Kasumi-1 (cell line): ENCODE data around the gene GLIS1.

ENCODE experiments used
- DNase-seq, 2 experiments: peaks; one replicate each; lab custom pipeline; 2025; lab: John Stamatoyannopoulos, UW

The GLIS1 gene

DNA sequence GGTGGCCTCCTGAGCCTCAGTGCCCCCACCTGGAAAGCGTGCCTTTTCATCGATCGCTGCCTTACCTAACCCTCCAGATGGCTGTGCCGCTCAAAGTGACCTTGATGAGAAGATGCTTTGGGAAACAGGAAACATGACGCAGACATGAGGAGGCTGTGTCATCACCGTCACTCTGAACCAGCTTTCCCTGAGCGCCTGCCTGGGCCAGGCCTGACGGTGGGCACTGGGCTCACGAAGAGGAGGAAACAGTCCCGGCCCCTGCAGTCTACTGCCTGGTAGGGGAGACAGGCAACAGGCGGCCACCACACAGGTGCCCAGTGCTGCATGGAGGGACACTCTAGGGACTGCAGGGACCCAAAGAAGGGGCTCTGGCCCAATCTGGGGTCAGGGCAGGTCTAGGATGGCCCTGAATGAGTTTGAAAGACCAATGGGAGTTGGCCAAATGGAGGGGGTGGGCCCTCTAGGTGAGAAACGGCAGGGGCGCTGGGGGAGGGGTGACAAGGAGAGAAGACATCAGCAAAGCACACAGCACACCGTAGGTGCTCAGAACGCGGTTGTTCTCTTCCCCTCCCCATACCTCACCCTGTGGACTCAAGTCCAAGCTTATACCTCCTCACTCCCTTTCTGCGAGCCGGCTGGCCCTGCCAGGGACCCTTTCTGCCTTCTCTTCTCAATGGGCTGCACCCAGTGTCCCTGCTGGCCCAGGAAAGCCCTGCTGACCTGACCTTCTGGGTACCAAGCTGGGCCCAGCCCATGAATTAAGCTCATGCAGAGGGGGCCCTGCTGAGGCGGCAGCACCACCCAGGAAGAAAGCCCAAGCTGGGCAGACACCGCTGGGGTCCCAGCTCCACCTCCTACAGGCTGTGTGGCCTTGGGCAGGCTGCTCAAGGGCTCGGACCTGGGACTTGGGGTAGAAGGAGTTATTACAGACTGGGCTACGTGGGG lies 44.9 kb downstream of the GLIS1 start:
- DNase-seq = no peak

DNA sequence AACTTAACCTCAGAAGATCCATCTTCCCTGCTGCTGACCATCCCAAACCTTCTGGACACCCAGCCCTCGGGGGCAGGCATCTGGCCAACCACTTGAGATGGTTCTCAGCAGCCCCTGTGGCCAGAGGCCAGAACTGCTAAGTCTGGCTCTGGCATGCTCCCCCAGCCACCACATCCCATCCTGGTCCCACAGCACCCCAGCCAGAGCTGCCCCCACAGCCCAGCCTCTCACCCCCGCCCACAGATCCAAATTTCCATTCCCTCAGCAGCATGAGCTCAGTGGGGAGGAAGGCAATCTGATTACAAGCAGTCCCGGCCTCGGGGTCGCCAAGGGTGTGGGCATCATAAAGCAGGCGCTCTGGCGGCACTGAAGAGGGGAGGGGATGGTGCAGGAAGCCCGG lies 45.6 kb downstream of the GLIS1 start:
- DNase-seq = no peak

DNA sequence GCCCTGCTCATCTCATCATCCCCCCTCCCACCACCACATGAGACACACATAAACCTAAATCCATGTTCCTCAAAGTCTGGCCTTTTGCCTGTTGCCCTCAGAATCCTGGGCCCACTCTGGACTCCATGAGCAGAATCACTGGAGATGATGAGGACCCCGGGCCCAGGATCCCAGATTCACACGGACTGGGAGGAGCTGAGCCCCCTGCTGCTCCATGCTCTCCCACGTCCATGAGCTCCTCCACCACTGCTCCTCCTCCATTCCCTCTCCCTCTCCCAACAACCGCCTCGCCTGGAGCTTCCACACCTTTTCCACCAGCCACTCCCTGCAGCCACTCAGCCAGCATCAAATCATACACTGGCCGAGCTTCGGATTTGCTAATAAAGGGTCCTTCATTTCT lies 47.6 kb downstream of the GLIS1 start:
- no peak for DNase-seq

GRCh38 chr1:53690411-53690810 lies 48.6 kb downstream of the GLIS1 start:
- no peak for DNase-seq

DNA sequence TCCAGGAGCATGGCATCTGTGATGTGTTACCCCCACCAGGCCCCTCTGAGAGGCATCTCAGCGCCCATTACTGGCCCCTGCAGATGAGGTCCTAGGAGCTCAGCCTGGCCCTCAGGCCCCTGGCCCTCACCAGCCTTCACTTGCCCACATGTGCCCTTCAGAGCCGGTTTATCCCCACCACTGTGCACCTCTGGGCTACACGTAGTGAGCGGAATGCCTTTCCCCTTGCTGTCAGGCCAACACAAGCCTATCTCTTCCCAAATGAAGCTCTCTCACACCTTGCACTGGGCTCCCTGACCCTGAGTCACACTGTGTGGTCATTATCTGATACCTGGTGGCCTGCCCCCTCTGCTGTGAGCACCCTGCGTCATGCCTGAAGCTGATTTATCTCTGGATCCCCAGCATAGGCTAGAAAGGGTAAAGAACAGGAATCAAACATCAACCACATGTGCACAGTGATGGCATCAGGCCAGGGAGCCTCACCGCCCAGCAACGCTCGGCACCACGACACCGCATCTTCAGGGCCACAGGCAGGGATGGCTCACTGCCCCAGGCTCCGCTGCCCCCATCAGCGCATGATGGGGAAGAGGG lies 49.1 kb downstream of the GLIS1 start:
- no peak for DNase-seq

DNA sequence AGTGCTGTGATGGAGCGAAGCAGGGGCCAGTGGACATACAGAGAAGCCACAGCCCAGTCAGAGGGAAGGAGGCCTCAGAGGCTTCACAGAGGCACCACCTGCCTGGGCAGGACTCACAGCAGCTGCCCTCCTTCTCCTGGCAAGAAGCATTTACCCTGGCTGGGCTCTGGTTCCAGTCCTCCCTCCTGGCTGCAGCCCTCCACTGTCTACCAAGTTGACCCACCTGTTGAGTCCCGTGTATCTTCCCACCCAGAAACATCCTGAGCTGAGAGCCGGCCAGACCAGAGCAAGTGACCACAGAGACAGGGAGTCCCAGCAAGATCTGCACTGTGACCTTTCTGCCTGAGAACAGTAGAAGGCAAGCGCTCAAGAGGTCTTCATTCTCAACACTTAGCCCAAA lies 49.7 kb downstream of the GLIS1 start:
- no peak for DNase-seq

GRCh38 chr1:53688381-53689102 lies 50.4 kb downstream of the GLIS1 start:
- peak in 1 of 2 experiments; percentile 14 for DNase-seq

- no peak for DNase-seq
Measured at GRCh38 chr1:53687901-53688300, 51.1 kb downstream of the GLIS1 start.

GRCh38 chr1:53687426-53687825 lies 51.5 kb downstream of the GLIS1 start:
- DNase-seq = no peak

GRCh38 chr1:53686965-53687267 lies 52.0 kb downstream of the GLIS1 start:
- no peak for DNase-seq

DNA sequence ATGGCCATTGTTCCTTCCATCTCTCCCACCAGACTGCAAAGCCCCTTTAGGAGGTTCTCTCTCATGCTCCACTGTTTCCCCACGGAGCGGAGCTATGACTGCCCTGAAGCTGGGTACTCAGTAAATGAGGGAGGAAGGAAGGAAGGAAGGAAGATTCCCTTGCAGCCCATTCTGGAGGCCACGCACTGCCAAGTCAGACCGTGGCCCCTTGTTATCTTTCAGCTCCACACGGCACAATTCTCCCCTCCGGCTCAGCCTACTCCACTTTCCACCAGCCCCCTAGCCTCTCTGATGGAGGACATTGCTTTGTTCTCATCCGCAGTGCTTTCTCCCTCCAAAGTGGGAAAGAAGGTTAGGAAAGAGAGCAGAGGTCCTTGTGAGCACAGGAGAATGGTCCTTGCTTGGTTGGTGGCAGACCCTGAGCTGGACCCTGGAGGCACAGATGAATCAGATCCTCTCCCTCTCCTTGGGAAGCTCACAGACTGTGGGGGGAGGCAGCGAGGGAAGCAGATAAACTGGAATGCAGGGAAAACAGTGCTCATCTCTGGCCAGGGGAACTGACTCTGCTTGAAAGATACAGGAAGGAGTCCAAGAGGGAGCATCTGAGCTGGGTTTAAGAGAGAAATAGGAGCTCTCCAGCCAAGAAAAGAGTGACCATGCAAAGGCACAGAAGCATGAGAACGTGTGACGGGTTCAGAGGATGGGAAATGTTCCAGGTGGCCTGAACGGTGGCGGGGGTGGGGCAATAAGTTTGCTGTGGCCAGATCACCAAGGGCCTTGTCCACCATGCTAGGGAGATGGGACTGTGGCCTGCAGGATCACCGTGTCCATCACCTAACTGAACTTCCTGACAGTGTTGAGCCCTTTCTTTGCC lies 52.6 kb downstream of the GLIS1 start:
- no peak for DNase-seq

DNA sequence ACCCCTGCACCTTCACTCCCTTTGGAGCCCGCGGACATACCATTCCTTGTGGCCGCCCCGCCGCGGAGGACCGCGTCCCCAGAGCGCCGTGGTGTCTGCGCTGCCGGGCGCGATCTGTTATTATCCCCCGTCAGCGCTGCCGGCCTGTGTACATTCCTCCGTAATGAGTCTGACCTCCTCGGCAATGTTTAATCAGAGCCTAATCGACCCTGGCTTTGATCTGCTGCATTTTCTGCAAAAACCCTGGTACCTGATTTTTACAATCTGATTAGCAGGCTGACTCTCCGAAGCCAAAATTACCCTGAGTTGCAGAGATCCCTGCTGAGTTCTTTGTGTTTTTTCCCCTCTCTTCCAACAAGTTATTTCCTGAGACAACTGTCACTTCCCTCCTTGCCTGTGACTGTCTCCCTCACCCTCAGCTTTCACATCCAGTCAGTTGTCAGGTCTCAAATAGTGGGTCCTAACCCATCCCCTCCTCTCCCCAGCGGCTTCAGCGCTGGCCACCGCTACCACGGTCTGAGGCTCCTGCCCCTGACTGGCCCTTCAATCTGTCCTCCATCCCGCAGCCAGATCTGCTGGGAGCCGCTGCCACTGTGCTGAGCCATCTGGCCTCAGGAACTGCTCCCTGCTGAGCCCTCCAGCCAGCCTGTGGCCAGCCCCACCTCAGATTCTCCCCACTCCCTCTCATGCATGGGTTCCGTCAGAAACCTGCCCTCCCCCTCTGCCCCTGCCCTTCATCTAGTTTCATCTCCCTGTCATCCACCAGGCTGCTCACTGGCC lies 53.5 kb downstream of the GLIS1 start:
- DNase-seq = peak; percentile 33 to 34

- no peak for DNase-seq
Measured at GRCh38 chr1:53684741-53685140, 54.2 kb downstream of the GLIS1 start.

- DNase-seq = no peak
Measured at GRCh38 chr1:53683986-53684740, 54.8 kb downstream of the GLIS1 start.

GRCh38 chr1:53682881-53683280 lies 56.1 kb downstream of the GLIS1 start:
- DNase-seq = peak in 1 of 2 experiments; percentile 35

- peak; percentile 96 for DNase-seq
Measured at GRCh38 chr1:53681977-53682685, 56.8 kb downstream of the GLIS1 start.

DNA sequence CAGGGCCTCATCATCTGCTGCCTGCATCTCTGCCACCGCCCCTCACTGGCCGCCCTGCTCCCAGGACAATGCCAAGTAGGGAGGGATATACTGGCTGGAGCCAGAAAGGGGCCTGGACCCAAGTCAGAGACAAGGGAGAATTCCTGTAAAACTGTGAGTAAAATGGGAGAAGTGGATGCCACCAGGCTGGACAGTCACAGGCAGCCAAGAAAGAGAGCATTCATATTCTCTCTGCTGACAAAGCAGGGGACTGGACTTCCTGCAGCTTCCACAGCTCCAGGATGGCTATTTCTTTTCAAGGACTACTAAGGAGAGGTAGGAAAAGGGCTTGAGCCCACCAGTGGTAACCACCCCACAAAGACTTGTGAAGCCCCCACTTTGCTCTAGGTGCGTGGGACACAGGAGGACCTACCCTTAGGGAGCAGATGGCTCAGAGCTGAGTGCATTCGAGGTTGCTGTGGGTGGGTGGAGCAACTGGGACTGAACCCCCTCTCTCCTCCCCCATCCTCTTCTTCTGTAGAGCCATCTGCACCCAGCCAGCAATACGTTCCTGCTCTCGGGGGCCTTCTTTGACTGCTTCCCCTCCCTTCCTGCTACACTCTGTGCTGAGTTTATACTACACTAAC lies 57.5 kb downstream of the GLIS1 start:
- DNase-seq = peak; percentile 96

GRCh38 chr1:53680868-53681267 lies 58.1 kb downstream of the GLIS1 start:
- DNase-seq = no peak
